GM21786 (cell line): ENCODE results near the gene KLHL5.

Experiments
- ATAC-seq: cut with Tn5 transposase; IDR thresholded peaks from one replicate; pipeline ENCODE4 v1.9.1; 2021; ENCODE audit not compliant: unreplicated experiment

Gene KLHL5

GRCh38 chr4:39043861-39044363 is 18.1 kb upstream of the KLHL5 start:
- no peak for ATAC-seq

GRCh38 chr4:39044364-39044955 is 17.6 kb upstream of the KLHL5 start:
- ATAC-seq = peak; percentile 60

GRCh38 chr4:39044956-39045826 is 16.8 kb upstream of the KLHL5 start:
- peak; percentile 23 for ATAC-seq

GRCh38 chr4:39045827-39046221 is 16.2 kb upstream of the KLHL5 start:
- no peak for ATAC-seq

GRCh38 chr4:39046249-39046648 is 15.8 kb upstream of the KLHL5 start:
- ATAC-seq = no peak

- ATAC-seq = no peak
These were observed 14.4 kb upstream of the KLHL5 start for GRCh38 chr4:39047681-39048080.

- ATAC-seq = peak; percentile 24
These were observed 13.7 kb upstream of the KLHL5 start for GRCh38 chr4:39048311-39048710.

GRCh38 chr4:39050590-39050989 is 11.4 kb upstream of the KLHL5 start:
- ATAC-seq = no peak

- ATAC-seq = no peak
These were observed 10.5 kb upstream of the KLHL5 start for GRCh38 chr4:39051492-39051891.

GRCh38 chr4:39053983-39054382 is 8.0 kb upstream of the KLHL5 start:
- ATAC-seq = no peak

- no peak for ATAC-seq
These were observed 7.5 kb upstream of the KLHL5 start for GRCh38 chr4:39054497-39054896.

- no peak for ATAC-seq
These were observed 6.0 kb upstream of the KLHL5 start for GRCh38 chr4:39056023-39056422.

GRCh38 chr4:39061457-39061856 is 575 bp upstream of the KLHL5 start:
- no peak for ATAC-seq

- no peak for ATAC-seq
These were observed 702 bp downstream of the KLHL5 start for GRCh38 chr4:39062770-39063097.

- ATAC-seq = no peak
These were observed 1.4 kb downstream of the KLHL5 start for GRCh38 chr4:39063430-39063829.

GRCh38 chr4:39066371-39066770 is 4.3 kb downstream of the KLHL5 start:
- ATAC-seq = no peak

GRCh38 chr4:39067031-39067430 is 5.0 kb downstream of the KLHL5 start:
- no peak for ATAC-seq

GRCh38 chr4:39067451-39067850 is 5.4 kb downstream of the KLHL5 start:
- no peak for ATAC-seq

- no peak for ATAC-seq
These were observed 6.9 kb downstream of the KLHL5 start for GRCh38 chr4:39068907-39069306.

GRCh38 chr4:39078829-39079228 is 16.8 kb downstream of the KLHL5 start:
- ATAC-seq = no peak

GRCh38 chr4:39083164-39083563 is 21.1 kb downstream of the KLHL5 start:
- ATAC-seq = no peak

- ATAC-seq = no peak
These were observed 23.9 kb downstream of the KLHL5 start for GRCh38 chr4:39085891-39086290.

GRCh38 chr4:39096847-39097246 is 34.8 kb downstream of the KLHL5 start:
- ATAC-seq = no peak
